Measurements from ENCODE around the gene ACTR3C.
A peak's percentile ranks its signal among the peaks of the same experiment; 100 is the strongest.

The ACTR3C gene

DNA sequence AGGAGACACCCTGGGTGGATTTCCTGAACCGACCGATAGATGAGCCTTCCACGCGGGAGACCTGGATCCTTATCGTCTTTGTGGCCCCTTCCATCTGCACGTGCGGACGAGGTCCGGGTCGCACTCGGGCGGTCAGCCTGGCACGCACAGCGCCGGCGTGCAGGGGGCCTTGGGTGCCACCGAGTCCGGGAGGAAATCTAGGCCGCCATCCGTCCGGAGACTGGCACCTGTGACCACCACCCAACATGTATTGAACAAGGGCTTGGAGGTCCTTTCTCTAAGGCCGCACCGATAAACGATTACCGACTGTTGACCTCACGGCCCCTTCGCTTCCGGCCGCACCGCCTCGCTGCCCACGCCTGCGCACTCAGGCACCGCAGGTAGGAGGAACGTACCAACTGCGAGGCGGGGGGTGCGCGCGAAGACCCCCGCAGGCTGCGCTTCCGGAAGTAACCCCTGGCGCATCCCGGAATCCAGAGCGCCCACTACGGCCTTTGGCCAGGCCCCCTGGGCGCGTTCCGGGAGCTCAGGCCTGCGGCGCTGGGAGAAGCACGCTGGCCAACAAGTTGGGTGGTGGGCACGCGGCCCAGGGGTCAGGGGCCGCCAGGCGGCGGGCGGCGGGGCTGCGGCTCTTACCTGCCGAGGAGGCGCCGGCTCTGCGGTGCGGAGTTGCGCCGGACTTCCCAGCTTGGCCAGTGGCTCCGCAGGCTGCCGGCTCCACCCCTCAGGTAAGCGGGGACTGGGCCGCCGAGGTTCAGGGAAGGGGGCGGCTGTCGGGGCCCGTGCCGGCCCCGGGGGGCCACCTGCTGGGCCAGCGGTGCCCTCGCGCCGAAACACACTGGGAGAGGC is at the start of gene ACTR3C, which contains the start of gene LRRC61:
ACTR3C (minus strand) TSS at position 713 of the 849 bp plus-strand sequence. CDS start 28,249 bp downstream, outside the sequence.
LRRC61 (plus strand) TSS at position 523 of the 849 bp plus-strand sequence. CDS start 13,507 bp downstream, outside the sequence.
- peak; percentile 30 for DNase-seq (ENCODE audit: low spot score)

DNA sequence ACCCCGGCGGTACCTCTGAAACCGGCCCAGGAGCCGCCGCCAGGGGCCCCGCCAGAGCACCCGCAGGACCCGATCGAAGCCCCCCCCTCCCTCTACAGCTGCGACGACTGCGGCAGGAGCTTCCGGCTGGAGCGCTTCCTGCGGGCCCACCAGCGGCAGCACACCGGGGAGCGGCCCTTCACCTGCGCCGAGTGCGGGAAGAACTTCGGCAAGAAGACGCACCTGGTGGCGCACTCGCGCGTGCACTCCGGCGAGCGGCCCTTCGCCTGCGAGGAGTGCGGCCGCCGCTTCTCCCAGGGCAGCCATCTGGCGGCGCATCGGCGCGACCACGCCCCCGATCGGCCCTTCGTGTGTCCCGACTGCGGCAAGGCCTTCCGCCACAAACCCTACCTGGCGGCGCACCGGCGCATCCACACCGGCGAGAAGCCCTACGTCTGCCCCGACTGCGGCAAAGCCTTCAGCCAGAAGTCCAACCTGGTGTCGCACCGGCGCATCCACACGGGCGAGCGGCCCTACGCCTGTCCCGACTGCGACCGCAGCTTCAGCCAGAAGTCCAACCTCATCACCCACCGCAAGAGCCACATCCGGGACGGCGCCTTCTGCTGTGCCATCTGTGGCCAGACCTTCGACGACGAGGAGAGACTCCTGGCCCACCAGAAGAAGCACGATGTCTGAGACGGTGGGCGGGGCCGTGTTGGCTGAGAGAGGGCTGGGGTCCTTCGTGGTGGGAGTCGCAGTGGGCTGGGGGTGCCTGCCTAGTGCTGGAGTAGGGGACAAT is 49.1 kb upstream of the ACTR3C start:
- no peak for DNase-seq (ENCODE audit: low spot score)

GRCh38 chr7:150371996-150372270 is 48.6 kb upstream of the ACTR3C start:
- DNase-seq (ENCODE audit: low spot score) = no peak

DNA sequence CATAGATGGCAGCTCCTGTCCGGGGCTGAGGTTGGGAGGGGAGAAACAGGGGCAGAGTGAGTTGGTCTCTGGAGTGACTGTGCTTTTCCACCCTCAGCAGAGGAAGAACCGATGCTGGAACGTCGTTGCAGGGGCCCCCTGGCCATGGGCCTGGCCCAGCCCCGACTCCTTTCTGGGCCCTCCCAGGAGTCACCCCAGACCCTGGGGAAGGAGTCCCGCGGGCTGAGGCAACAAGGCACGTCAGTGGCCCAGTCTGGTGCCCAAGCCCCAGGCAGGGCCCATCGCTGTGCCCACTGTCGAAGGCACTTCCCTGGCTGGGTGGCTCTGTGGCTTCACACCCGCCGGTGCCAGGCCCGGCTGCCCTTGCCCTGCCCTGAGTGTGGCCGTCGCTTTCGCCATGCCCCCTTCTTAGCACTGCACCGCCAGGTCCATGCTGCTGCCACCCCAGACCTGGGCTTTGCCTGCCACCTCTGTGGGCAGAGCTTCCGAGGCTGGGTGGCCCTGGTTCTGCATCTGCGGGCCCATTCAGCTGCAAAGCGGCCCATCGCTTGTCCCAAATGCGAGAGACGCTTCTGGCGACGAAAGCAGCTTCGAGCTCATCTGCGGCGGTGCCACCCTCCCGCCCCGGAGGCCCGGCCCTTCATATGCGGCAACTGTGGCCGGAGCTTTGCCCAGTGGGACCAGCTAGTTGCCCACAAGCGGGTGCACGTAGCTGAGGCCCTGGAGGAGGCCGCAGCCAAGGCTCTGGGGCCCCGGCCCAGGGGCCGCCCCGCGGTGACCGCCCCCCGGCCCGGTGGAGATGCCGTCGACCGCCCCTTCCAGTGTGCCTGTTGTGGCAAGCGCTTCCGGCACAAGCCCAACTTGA is 48.0 kb upstream of the ACTR3C start:
- no peak for DNase-seq (ENCODE audit: low spot score)

DNA sequence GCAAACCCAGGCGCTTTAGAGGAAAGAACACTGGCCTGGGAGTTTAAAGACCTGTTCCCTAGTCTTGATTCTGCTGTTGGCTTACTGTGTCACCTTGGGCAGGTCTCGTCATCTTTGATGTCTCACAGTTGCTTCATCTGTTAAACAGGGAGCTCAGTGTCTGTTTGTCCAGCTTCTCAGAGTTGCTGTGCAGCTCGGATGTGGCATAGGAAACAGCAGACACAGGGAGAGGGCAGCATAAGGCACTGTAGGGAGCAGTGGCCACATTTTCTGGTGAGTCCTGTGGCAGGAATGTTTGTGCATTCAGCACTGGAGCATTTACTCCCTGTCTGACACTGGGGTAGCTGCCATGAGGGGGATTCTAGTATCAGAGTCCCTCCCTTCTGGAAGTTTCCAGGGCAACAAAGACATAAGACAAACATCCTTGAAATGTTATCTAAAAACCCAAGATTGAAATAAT is 47.3 kb upstream of the ACTR3C start:
- DNase-seq (ENCODE audit: low spot score) = no peak

DNA sequence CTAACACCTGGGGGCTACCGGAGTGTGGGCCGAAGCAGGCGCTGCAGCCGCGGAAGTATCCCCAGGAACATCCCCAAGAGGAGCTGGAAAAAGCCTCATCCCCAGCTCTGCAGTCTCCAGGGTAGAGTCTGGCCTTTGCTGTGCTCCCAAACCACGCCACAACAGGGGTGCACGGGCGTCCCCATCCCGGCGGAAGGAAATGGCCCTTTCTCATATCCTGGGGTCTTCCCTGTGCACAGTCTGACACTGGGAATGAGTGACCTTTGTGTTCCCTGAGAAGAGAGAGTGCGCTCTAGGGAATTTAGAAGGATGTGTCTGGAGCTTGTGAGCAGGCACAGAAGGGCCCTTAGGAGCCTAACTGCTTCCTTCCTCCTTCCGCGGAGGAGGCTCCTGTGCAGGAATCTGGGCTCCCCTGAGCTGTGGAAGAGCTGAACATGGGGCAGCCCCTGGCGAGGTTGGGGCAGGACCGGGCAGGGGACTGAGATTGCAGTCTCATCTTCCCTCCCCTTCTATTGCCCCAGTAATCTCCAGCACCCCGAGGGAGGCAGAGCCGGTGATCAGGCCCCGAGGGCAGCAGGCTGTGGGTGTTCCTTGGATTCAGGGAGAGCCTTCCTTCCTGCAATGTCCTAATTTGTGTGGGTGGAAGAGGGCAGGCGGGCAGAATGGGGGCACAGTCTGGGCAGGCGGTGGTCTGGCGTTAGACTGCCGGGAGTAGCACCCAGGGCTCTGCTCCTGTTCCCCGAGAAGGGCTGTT is 46.6 kb upstream of the ACTR3C start:
- DNase-seq (ENCODE audit: low spot score) = no peak

GRCh38 chr7:150368884-150369747 is 45.8 kb upstream of the ACTR3C start:
- no peak for DNase-seq (ENCODE audit: low spot score)

DNA sequence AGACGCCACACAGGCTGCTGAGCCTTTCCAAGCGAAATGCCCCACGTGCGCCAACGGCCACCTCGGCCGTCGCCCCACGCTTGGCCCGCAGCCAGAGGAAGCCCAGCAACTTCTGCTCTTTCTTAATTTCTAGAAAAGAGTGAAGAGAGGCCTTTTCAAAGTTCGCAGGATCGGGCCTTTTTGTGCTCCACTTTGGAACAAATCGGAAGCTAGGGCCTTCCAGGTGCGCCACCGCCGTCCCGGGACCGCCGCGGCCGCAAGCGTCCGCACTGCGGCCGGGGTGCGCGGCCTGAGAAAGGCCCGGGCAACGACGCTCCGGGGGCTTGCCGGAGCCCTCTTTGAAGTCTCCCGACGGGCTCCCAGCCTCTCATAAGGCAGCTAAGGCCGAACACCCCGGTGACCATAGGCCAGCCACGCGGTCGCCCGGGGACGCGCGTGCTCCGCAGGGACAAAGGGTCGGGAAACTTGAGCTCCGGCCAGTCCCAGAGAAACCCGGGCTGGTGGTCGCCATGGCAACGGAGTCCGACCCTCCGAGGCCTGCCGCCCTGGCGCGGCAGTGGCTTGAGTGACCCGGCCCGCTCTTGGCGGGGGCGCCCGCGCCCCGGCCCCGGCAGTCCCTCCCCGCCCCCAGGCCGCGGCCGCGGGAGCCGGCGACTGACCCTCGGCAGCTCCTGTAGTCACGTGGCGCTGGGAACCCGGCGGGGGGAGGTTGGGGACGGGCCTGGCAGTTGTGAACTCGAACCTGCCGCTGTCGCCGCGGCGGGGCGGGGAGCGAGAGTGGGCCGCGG is 44.9 kb upstream of the ACTR3C start, which contains the start of gene REPIN1:
REPIN1 (plus strand) TSS at position 727 of the 788 bp plus-strand sequence. CDS start 890 bp downstream, outside the sequence.
- peak; percentile 88 for DNase-seq (ENCODE audit: low spot score)

GRCh38 chr7:150367677-150368095 is 44.3 kb upstream of the ACTR3C start:
- DNase-seq (ENCODE audit: low spot score) = no peak

- no peak for DNase-seq (ENCODE audit: low spot score)
Measured at GRCh38 chr7:150365673-150366398, 42.5 kb upstream of the ACTR3C start.

DNA sequence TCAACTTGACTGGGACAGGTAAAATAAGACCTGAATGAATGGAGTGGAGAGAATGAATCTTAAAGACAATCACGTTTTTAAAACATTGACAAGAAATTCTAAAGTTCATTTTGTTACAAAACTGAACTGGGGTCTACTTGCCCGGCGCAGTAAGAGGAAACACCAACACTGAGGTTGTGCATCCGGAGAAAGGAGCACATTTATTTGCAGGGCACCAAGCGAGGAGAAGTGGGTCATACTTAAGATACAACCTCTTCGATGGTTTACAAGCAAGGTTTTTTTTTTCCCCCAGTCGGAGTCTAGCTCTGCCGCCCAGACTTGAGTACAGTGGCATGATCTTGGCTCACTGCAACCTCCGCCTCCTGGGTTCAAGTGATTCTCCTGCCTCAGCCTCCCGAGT is 41.8 kb upstream of the ACTR3C start:
- no peak for DNase-seq (ENCODE audit: low spot score)

DNA sequence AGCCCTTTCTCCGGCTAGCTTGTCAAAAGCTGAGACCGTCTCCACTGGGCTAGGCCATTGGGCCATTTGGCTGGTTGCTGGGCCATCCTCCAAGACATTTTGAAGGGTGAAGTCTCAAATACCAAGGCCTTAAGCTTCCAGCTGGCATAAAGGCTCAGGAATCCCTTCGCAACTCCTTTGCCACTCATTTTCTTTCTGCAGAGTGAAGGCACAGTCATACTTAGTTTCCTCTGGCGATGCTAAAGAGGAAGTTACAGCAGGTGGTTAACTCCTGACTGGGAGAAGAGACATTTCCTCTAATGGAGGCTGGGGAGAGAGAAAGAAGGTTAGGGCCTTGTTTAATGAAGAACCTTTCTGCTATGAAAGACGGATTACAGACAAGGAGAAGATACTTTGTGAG is 40.5 kb upstream of the ACTR3C start:
- DNase-seq (ENCODE audit: low spot score) = no peak

DNA sequence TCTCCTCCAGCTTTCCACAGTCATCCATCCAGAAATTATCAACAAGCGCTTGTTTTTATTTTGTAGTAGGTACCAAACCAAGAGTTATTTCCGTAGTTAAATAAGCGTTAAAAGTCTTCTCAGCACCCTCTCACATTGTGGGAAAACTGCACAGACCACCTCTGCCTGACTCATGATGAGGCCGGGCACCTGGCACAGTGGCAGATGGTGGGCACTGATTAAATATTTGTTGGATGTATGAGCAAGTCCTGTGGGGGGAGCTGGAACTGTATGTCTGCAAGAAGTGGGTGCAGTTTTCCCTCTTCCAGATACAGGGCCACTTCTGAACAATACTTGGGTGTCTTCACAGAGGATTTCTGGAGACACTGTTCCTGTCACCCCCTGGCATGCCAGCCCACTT is 40.0 kb upstream of the ACTR3C start:
- no peak for DNase-seq (ENCODE audit: low spot score)

- no peak for DNase-seq (ENCODE audit: low spot score)
Measured at GRCh38 chr7:150361807-150362621, 38.7 kb upstream of the ACTR3C start.

DNA sequence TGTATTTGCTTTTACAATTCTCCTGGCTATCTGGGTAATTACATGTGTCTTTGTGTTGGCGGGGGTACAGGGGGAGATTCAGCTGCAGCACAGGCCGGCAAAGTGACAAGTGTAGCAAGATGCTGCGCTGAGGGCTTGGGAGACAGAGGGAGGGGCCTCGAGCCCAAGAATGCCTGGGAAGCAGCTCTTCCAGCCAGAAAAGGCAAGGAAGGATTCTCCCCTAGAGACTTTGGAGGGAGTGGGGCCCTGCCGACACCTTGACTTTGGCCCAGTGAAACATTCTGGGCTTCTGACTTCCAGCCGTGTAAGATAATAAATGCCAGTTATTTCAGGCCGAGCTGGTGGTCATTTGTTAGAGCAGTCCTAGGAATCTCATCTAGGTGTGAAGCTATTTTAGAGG is 38.1 kb upstream of the ACTR3C start:
- no peak for DNase-seq (ENCODE audit: low spot score)

GRCh38 chr7:150360363-150361058 is 37.2 kb upstream of the ACTR3C start:
- no peak for DNase-seq (ENCODE audit: low spot score)
